Activated naive CD8-positive, alpha-beta T cell treated with anti-CD3 and anti-CD28 coated beads, Interleukin-2, amount 50 U/mL, for 24 hours (primary cell): ENCODE results near the gene ZNF662.
A peak's percentile ranks its signal among the peaks of the same experiment; 100 is the strongest.
"Not testable (repeated sequence)": the region's sequence is repeated elsewhere in the genome, so short reads cannot be mapped to it uniquely, and the experiment has no call there.

Experiments
- ATAC-seq: fragments of 150-1000 bp; cut with Tn5 transposase; one replicate; pipeline ENCODE4 v1.10.0; 2021
- DNase-seq: peaks from one replicate; pipeline ENCODE4 v3.0.0; 2021
- H3K27ac Mint-ChIP-seq: one replicate; pipeline ENCODE4 v1.8.0; 2021; ENCODE audit warnings: mild to moderate bottlenecking, mixed read lengths
- H3K27me3 Mint-ChIP-seq: one replicate; pipeline ENCODE4 v1.8.0; 2021; ENCODE audit warnings: mixed read lengths
- H3K36me3 Mint-ChIP-seq: one replicate; pipeline ENCODE4 v1.8.0; 2021; ENCODE audit warnings: low read depth, mixed read lengths
- H3K4me1 Mint-ChIP-seq: one replicate; pipeline ENCODE4 v1.8.0; 2021; ENCODE audit warnings: mixed read lengths
- H3K4me3 Mint-ChIP-seq: one replicate; pipeline ENCODE4 v1.8.0; 2021; ENCODE audit warnings: mild to moderate bottlenecking, moderate library complexity, mixed read lengths
- H3K9me3 Mint-ChIP-seq: one replicate; pipeline ENCODE4 v1.8.0; 2021; ENCODE audit warnings: mixed read lengths

ZNF662 gene

GRCh38 chr3:42877881-42878280 is 28.1 kb upstream of the ZNF662 start:
- ATAC-seq (no peak), DNase-seq (no peak)
- no peaks in the 10 kb centered on the region for H3K9me3 Mint-ChIP-seq
- H3K27ac Mint-ChIP-seq: no peak overlapping the region
- no peaks in the 10 kb centered on the region for H3K27me3 Mint-ChIP-seq
- H3K36me3 Mint-ChIP-seq: no peaks in the 10 kb centered on the region
- no peak overlapping the region for H3K4me3 Mint-ChIP-seq
- H3K4me1 Mint-ChIP-seq: peaks cover 8% of the 10 kb centered on the region

- DNase-seq (peak; percentile 5), ATAC-seq (no peak)
- Mint-ChIP-seq H3K27ac (peak overlapping the region; percentile 47), H3K4me3 (peak overlapping the region; percentile 74), H3K9me3 (no peaks in the 10 kb centered on the region), H3K36me3 (no peaks in the 10 kb centered on the region), H3K27me3 (no peaks in the 10 kb centered on the region), H3K4me1 (peaks cover 15% of the 10 kb centered on the region)
These were observed 25.8 kb upstream of the ZNF662 start for GRCh38 chr3:42880183-42880582.

- Mint-ChIP-seq H3K27ac (peak overlapping the region; percentile 74), H3K27me3 (no peaks in the 10 kb centered on the region)
These were observed 25.1 kb upstream of the ZNF662 start for GRCh38 chr3:42880601-42881451.

GRCh38 chr3:42883251-42883930 is 22.6 kb upstream of the ZNF662 start:
- not testable (repeated sequence) for H3K27me3 Mint-ChIP-seq, H3K9me3 Mint-ChIP-seq, DNase-seq, H3K27ac Mint-ChIP-seq, H3K4me3 Mint-ChIP-seq, H3K36me3 Mint-ChIP-seq, ATAC-seq
- H3K4me1 Mint-ChIP-seq: peaks cover 15% of the 10 kb centered on the region

More at GRCh38 chr3:42880601-42881451, 25.1 kb upstream of the ZNF662 start:
- Mint-ChIP-seq H3K4me3 (peak overlapping the region; percentile 80), H3K36me3 (no peaks in the 10 kb centered on the region), H3K4me1 (peaks cover 15% of the 10 kb centered on the region), H3K9me3 (no peaks in the 10 kb centered on the region)
- ATAC-seq (peak; percentile 99), DNase-seq (peak; percentile 87)

GRCh38 chr3:42884324-42884723 is 21.6 kb upstream of the ZNF662 start:
- Mint-ChIP-seq H3K4me1 (peaks cover 15% of the 10 kb centered on the region), H3K9me3 (no peaks in the 10 kb centered on the region), H3K27ac (no peak overlapping the region), H3K4me3 (no peak overlapping the region), H3K36me3 (no peaks in the 10 kb centered on the region), H3K27me3 (peaks cover 2% of the 10 kb centered on the region)
- ATAC-seq (no peak), DNase-seq (no peak)

GRCh38 chr3:42886294-42886822 is 19.6 kb upstream of the ZNF662 start:
- peaks cover 11% of the 10 kb centered on the region for H3K4me1 Mint-ChIP-seq
- no peaks in the 10 kb centered on the region for H3K36me3 Mint-ChIP-seq
- H3K9me3 Mint-ChIP-seq: no peaks in the 10 kb centered on the region
- H3K4me3 Mint-ChIP-seq: no peak overlapping the region
- DNase-seq (no peak), ATAC-seq (no peak)
- H3K27me3 Mint-ChIP-seq: peaks cover 2% of the 10 kb centered on the region
- H3K27ac Mint-ChIP-seq: no peak overlapping the region

- H3K27me3 Mint-ChIP-seq: peaks cover 2% of the 10 kb centered on the region
- H3K4me3 Mint-ChIP-seq: no peak overlapping the region
- peaks cover 10% of the 10 kb centered on the region for H3K4me1 Mint-ChIP-seq
- H3K9me3 Mint-ChIP-seq: no peaks in the 10 kb centered on the region
- no peaks in the 10 kb centered on the region for H3K36me3 Mint-ChIP-seq
- no peak for ATAC-seq
- DNase-seq: no peak
- H3K27ac Mint-ChIP-seq: no peak overlapping the region
These were observed 18.9 kb upstream of the ZNF662 start for GRCh38 chr3:42887084-42887483.

- H3K4me3 Mint-ChIP-seq: no peak overlapping the region
- no peaks in the 10 kb centered on the region for H3K9me3 Mint-ChIP-seq
These were observed 14.9 kb upstream of the ZNF662 start for GRCh38 chr3:42891042-42891441.

GRCh38 chr3:42892169-42892568 is 13.8 kb upstream of the ZNF662 start:
- H3K4me1 Mint-ChIP-seq: peaks cover 3% of the 10 kb centered on the region
- no peak overlapping the region for H3K4me3 Mint-ChIP-seq
- peaks cover 3% of the 10 kb centered on the region for H3K27me3 Mint-ChIP-seq
- no peaks in the 10 kb centered on the region for H3K36me3 Mint-ChIP-seq
- no peak overlapping the region for H3K27ac Mint-ChIP-seq
- H3K9me3 Mint-ChIP-seq: no peaks in the 10 kb centered on the region
- ATAC-seq: no peak
- no peak for DNase-seq

More at GRCh38 chr3:42891042-42891441, 14.9 kb upstream of the ZNF662 start:
- DNase-seq (no peak), ATAC-seq (no peak)
- peaks cover 3% of the 10 kb centered on the region for H3K4me1 Mint-ChIP-seq
- H3K27ac Mint-ChIP-seq: no peak overlapping the region
- peaks cover 5% of the 10 kb centered on the region for H3K27me3 Mint-ChIP-seq
- no peaks in the 10 kb centered on the region for H3K36me3 Mint-ChIP-seq

GRCh38 chr3:42892807-42893206 is 13.1 kb upstream of the ZNF662 start:
- Mint-ChIP-seq H3K4me3 (no peak overlapping the region), H3K9me3 (no peaks in the 10 kb centered on the region), H3K36me3 (no peaks in the 10 kb centered on the region), H3K4me1 (peaks cover 3% of the 10 kb centered on the region), H3K27ac (no peak overlapping the region), H3K27me3 (peaks cover 3% of the 10 kb centered on the region)
- DNase-seq (no peak), ATAC-seq (no peak)

GRCh38 chr3:42894698-42895579 is 11.0 kb upstream of the ZNF662 start:
- ATAC-seq (no peak), DNase-seq (no peak)
- peaks cover 3% of the 10 kb centered on the region for H3K4me1 Mint-ChIP-seq
- no peaks in the 10 kb centered on the region for H3K9me3 Mint-ChIP-seq
- no peak overlapping the region for H3K27ac Mint-ChIP-seq
- H3K36me3 Mint-ChIP-seq: no peaks in the 10 kb centered on the region
- H3K4me3 Mint-ChIP-seq: no peak overlapping the region
- H3K27me3 Mint-ChIP-seq: peaks cover 5% of the 10 kb centered on the region

GRCh38 chr3:42895580-42895868 is 10.4 kb upstream of the ZNF662 start:
- Mint-ChIP-seq H3K4me1 (peaks cover 3% of the 10 kb centered on the region), H3K27me3 (peaks cover 5% of the 10 kb centered on the region), H3K36me3 (no peaks in the 10 kb centered on the region), H3K27ac (no peak overlapping the region), H3K9me3 (no peaks in the 10 kb centered on the region), H3K4me3 (no peak overlapping the region)
- ATAC-seq: no peak
- DNase-seq: no peak

GRCh38 chr3:42898896-42899675 is 6.9 kb upstream of the ZNF662 start:
- ATAC-seq (no peak), DNase-seq (no peak)
- H3K36me3 Mint-ChIP-seq: no peaks in the 10 kb centered on the region
- H3K27me3 Mint-ChIP-seq: peaks cover 14% of the 10 kb centered on the region
- peaks cover 4% of the 10 kb centered on the region for H3K4me1 Mint-ChIP-seq
- no peak overlapping the region for H3K4me3 Mint-ChIP-seq
- H3K9me3 Mint-ChIP-seq: peaks cover 8% of the 10 kb centered on the region
- H3K27ac Mint-ChIP-seq: no peak overlapping the region
